HepG2 (cell line): ENCODE data around the gene ARPIN.

ENCODE experiments used
- HIVEP1 ChIP-seq: sonication (generic); formaldehyde crosslinking; IDR thresholded peaks from 2 replicates; pipeline ENCODE4 v1.4.0; 2020; ENCODE audit warnings: mild to moderate bottlenecking, missing genetic modification reagents
- MYC ChIP-seq: sonication (generic); formaldehyde crosslinking; IDR thresholded peaks from 2 replicates; pipeline ENCODE4 v1.9.0; 2021; ENCODE audit warnings: missing genetic modification reagents, borderline replicate concordance
- POLR2A ChIP-seq, 2 experiments: IDR thresholded peaks; 2 replicates each; pipeline ENCODE4 v1.6.1; 2011; ENCODE audit warnings: low read depth in 2 of 2, low read length in 2 of 2, mild to moderate bottlenecking in 1 of 2, moderate library complexity in 1 of 2; ENCODE audit not compliant: insufficient read depth in 1 of 2
- RXRA ChIP-seq: sonication (generic); formaldehyde crosslinking; IDR thresholded peaks from 2 replicates; pipeline ENCODE4 v1.5.1; 2020; ENCODE audit warnings: missing genetic modification reagents
- SOX6 ChIP-seq, 2 experiments: fragments of 450-650 bp in 1 of 2; sonication (generic) in 1 of 2; formaldehyde crosslinking in 1 of 2; IDR thresholded peaks; 2 replicates each; pipeline versions ENCODE4 v1.4.0 to v1.6.1; 2017 to 2020; ENCODE audit warnings: antibody characterized with exemption in 1 of 2, mild to moderate bottlenecking in 1 of 2, missing genetic modification reagents in 1 of 2
- TF ChIP-seq, protein P1 (sequence below): sonication (generic); formaldehyde crosslinking; IDR thresholded peaks from 2 replicates; pipeline ENCODE4 v1.5.0; 2020; ENCODE audit warnings: mild to moderate bottlenecking, missing genetic modification reagents, moderate library complexity
- TF ChIP-seq, protein P2 (sequence below), 2 experiments: sonication (generic) in 1 of 2; formaldehyde crosslinking in 1 of 2; IDR thresholded peaks; 2 replicates each; pipeline versions ENCODE4 v1.5.1 to v1.6.1; 2011 to 2020; ENCODE audit warnings: borderline replicate concordance in 1 of 2, low read depth in 1 of 2, low read length in 1 of 2, mild to moderate bottlenecking in 1 of 2, missing genetic modification reagents in 1 of 2, moderate library complexity in 1 of 2

DNA sequence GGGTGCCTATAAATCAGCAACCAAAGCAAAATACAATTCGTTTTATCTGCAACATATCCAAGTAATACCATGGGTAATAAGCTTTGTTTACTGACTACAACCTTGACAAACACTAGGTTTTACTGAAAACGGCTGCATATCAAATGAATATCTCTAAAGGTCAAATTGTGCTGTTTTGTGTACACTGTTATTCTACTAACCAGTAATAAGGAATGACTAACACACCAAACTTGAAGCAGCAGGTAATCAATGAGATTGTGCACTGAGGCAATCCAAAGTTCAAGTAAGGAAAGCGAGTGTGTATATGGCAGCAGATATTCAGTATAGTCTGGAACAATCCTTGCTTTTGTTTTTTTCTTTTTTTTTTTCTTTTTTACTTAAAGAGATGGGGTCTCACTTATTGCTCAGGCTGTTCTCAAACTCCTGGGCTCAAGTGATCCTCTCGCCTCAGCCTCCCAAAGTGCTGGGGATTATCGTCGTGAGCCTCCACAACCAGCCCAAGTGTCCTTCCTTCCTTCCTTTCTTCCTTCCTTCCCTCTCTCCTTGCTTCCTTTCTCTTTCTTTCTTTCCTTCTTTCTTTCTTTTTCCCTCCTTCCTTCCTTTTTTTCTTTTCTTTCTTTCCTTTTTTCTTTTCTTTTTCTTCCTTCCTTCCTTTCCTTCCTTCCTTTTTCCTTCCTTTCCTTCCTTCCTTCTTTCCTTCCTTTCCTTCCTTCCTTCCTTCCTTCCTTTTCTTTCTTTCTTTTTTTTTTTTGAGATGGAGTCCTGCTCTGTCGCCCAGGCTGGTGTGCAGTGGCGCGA, 53.9 kb downstream of the ARPIN start:
- no peak for TF ChIP-seq HIVEP1 (CRISPR knock-in tag)
- TF ChIP-seq, protein P1, sequence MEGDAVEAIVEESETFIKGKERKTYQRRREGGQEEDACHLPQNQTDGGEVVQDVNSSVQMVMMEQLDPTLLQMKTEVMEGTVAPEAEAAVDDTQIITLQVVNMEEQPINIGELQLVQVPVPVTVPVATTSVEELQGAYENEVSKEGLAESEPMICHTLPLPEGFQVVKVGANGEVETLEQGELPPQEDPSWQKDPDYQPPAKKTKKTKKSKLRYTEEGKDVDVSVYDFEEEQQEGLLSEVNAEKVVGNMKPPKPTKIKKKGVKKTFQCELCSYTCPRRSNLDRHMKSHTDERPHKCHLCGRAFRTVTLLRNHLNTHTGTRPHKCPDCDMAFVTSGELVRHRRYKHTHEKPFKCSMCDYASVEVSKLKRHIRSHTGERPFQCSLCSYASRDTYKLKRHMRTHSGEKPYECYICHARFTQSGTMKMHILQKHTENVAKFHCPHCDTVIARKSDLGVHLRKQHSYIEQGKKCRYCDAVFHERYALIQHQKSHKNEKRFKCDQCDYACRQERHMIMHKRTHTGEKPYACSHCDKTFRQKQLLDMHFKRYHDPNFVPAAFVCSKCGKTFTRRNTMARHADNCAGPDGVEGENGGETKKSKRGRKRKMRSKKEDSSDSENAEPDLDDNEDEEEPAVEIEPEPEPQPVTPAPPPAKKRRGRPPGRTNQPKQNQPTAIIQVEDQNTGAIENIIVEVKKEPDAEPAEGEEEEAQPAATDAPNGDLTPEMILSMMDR (CRISPR knock-in tag): no peak
- TF ChIP-seq POLR2A (IDR thresholded peaks at IDR 0.05; ENCODE audit: insufficient read depth in 1 of 2, low read depth in 2 of 2, low read length in 2 of 2): no peak
- no peak for TF ChIP-seq MYC (CRISPR knock-in tag)
- TF ChIP-seq, protein P2, sequence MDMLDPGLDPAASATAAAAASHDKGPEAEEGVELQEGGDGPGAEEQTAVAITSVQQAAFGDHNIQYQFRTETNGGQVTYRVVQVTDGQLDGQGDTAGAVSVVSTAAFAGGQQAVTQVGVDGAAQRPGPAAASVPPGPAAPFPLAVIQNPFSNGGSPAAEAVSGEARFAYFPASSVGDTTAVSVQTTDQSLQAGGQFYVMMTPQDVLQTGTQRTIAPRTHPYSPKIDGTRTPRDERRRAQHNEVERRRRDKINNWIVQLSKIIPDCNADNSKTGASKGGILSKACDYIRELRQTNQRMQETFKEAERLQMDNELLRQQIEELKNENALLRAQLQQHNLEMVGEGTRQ (IDR thresholded peaks at IDR 0.05; ENCODE audit: low read depth, low read length): no peak
- TF ChIP-seq, protein P2 (CRISPR knock-in tag; IDR thresholded peaks at IDR 0.05; ENCODE audit: borderline replicate concordance): no peak
- no peak for TF ChIP-seq SOX6 (IDR thresholded peaks at IDR 0.05)
- peak; percentile 48; the same call in 1 of the 2 replicates for TF ChIP-seq SOX6 (CRISPR knock-in tag; IDR thresholded peaks at IDR 0.05)
- TF ChIP-seq RXRA (CRISPR knock-in tag): no peak
